Ishikawa (cell line): Measurements from ENCODE around the gene JPH4.

Experiments
- CEBPB ChIP-seq: IDR thresholded peaks from 2 replicates; pipeline ENCODE4 v1.6.1; 2012
- CREB1 ChIP-seq: IDR thresholded peaks from 2 replicates; pipeline ENCODE4 v1.6.1; 2012; ENCODE audit warnings: low read depth
- EGR1 ChIP-seq: IDR thresholded peaks from 2 replicates; pipeline ENCODE4 v1.6.1; 2012
- EP300 ChIP-seq: IDR thresholded peaks from 2 replicates; pipeline ENCODE4 v1.6.1; 2012; ENCODE audit warnings: borderline replicate concordance
- FOXM1 ChIP-seq: IDR thresholded peaks from 2 replicates; pipeline ENCODE4 v1.6.1; 2012; ENCODE audit warnings: low read depth, borderline replicate concordance
- NFIC ChIP-seq: IDR thresholded peaks from 2 replicates; pipeline ENCODE4 v1.6.1; 2012
- RAD21 ChIP-seq: IDR thresholded peaks from 2 replicates; pipeline ENCODE4 v1.6.1; 2012; ENCODE audit warnings: low read depth
- REST ChIP-seq: IDR thresholded peaks from 2 replicates; pipeline ENCODE4 v1.6.1; 2012; ENCODE audit warnings: low read depth, mild to moderate bottlenecking
- TAF1 ChIP-seq: IDR thresholded peaks from 2 replicates; pipeline ENCODE4 v1.6.1; 2012; ENCODE audit warnings: low read depth, mild to moderate bottlenecking
- TCF12 ChIP-seq: IDR thresholded peaks from 2 replicates; pipeline ENCODE4 v1.6.1; 2012; ENCODE audit warnings: low read depth
- TEAD4 ChIP-seq: IDR thresholded peaks from 2 replicates; pipeline ENCODE4 v1.6.1; 2012
- YY1 ChIP-seq: IDR thresholded peaks from 2 replicates; pipeline ENCODE4 v1.6.1; 2012; ENCODE audit warnings: low read depth
- TF ChIP-seq, protein P1 (sequence below): IDR thresholded peaks from 2 replicates; pipeline ENCODE4 v1.6.1; 2012
- TF ChIP-seq, protein P2 (sequence below): IDR thresholded peaks from 2 replicates; pipeline ENCODE4 v1.6.1; 2012

GRCh38 chr14:23613242-23614070, 34.9 kb upstream of the JPH4 start:
- TF ChIP-seq EP300 = no peak
- TF ChIP-seq FOXM1 = no peak
- TF ChIP-seq REST = no peak
- no peak for TF ChIP-seq RAD21
- TF ChIP-seq YY1 = no peak
- TF ChIP-seq, protein P1, sequence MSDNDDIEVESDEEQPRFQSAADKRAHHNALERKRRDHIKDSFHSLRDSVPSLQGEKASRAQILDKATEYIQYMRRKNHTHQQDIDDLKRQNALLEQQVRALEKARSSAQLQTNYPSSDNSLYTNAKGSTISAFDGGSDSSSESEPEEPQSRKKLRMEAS = no peak
- TF ChIP-seq TAF1 = no peak
- TF ChIP-seq, protein P2, sequence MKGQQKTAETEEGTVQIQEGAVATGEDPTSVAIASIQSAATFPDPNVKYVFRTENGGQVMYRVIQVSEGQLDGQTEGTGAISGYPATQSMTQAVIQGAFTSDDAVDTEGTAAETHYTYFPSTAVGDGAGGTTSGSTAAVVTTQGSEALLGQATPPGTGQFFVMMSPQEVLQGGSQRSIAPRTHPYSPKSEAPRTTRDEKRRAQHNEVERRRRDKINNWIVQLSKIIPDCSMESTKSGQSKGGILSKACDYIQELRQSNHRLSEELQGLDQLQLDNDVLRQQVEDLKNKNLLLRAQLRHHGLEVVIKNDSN = no peak
- no peak for TF ChIP-seq CREB1
- no peak for TF ChIP-seq CEBPB
- TF ChIP-seq EGR1 = no peak
- no peak for TF ChIP-seq TCF12
- TF ChIP-seq TEAD4 = no peak
- TF ChIP-seq NFIC = no peak
